HG03521 (cell line): Measurements from ENCODE around the gene RLBP1.

ENCODE experiments used
- ATAC-seq: cut with Tn5 transposase; IDR thresholded peaks from one replicate; pipeline ENCODE4 v1.9.1; 2021; ENCODE audit warnings: mild to moderate bottlenecking, moderate library complexity; ENCODE audit not compliant: unreplicated experiment

Gene RLBP1

DNA sequence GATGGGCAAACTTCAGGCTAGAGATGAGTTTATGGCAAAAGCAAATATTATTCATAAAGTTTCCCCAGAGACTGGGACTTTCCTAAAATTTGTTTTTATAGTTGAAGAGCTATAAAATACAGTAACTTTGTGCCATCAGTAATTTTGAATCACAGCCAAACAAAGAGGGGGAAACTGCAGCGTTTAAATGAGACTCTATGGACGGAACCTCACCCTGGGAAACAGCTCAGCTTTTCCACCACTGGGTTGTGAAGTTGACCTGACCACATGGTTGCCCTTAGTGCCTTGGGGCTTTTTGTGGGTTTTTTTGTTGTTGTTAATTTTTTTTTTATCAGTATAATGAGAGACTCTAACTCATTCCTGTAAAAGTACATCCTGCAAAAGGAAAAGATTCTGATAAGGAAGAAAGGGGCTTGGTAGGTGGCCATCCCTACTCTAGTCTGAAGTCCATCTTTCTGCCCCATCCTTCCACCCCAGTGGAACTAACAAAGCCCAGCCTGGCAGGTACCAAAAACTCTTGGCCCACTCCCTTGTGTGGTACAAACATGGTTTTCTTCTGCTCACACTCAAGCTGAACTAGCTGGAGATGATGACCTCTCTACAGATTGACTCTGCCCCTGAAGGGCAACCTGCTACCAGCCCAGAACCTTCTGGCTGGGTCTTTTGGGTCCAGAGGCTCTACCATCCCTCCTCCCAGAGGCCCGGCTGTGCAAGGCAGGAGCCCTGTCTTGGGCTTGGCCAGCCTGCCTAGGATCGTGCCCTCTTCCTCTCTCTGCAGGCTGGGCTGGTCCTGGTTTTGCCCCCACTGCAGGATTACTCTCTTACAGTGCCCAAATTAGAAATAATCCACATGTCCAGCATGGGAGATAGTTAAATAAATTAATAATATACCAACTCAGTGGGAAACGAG lies 41.2 kb downstream of the RLBP1 start:
- no peak for ATAC-seq

DNA sequence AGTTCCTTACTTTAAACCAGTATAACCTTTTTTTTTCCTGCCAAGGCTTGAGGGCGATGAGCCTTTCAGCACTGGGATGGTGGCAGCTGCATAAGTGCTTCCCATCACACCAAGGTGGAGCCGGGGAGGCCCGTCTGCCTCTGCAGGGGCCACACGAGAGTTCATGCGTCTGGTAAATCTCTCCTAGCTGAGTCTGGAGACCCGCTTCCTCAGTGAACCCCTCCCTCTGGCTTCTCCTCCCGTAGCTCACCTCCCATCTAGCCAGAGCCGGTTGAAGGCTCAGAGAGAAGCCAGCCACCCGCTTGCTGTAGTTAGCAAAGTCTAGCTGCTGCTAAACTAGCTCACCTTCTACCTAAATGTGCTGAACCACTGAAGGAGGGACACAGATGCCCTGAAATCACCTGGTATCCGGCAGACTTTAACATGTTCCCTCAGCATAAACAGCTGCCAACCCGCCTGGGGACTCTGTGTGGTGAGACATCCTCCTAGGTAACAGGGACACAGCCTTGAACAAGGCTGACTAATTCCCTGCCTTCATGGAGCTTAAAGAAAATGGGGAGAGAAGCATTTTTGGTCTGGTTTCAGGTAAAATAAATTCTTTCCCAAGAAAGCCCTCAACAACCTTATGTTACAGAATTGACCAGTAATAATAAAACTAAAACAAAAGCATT lies 42.9 kb downstream of the RLBP1 start:
- ATAC-seq, result no peak

- ATAC-seq, result no peak
Measured at GRCh38 chr15:89177633-89178306, 43.6 kb downstream of the RLBP1 start.

DNA sequence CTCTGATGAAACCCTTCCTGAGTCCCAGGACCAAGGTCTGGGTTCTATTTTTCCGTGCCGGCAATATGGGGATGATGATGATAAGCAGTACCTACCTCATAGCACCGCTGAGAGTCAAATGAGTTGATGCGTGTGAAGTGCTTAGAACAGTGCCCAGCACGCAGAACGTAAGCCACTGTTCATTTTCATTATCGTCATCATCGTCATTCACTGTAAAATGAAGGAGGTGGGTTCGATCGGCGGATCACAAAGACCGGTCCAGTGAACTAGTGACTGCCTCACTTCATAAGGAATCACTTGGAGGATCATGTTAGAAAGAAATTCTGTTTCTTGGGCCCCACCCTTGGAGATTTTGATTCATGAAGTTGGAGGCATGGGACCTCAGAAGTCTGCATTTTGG lies 44.3 kb downstream of the RLBP1 start:
- no peak for ATAC-seq

- no peak for ATAC-seq
Measured at GRCh38 chr15:89175617-89176191, 45.7 kb downstream of the RLBP1 start.

- no peak for ATAC-seq
Measured at GRCh38 chr15:89174476-89174875, 46.9 kb downstream of the RLBP1 start.

- no peak for ATAC-seq
Measured at GRCh38 chr15:89172921-89173320, 48.5 kb downstream of the RLBP1 start.

- ATAC-seq, result no peak
Measured at GRCh38 chr15:89171136-89172072, 50.0 kb downstream of the RLBP1 start.

- ATAC-seq, result no peak
Measured at GRCh38 chr15:89170364-89170763, 51.0 kb downstream of the RLBP1 start.

- no peak for ATAC-seq
Measured at GRCh38 chr15:89168316-89168833, 53.0 kb downstream of the RLBP1 start.

- ATAC-seq, result peak; percentile 54
Measured at GRCh38 chr15:89167267-89168176, 53.9 kb downstream of the RLBP1 start.

GRCh38 chr15:89165677-89166076 lies 55.7 kb downstream of the RLBP1 start:
- ATAC-seq, result no peak

- no peak for ATAC-seq
Measured at GRCh38 chr15:89164712-89165211, 56.6 kb downstream of the RLBP1 start.

DNA sequence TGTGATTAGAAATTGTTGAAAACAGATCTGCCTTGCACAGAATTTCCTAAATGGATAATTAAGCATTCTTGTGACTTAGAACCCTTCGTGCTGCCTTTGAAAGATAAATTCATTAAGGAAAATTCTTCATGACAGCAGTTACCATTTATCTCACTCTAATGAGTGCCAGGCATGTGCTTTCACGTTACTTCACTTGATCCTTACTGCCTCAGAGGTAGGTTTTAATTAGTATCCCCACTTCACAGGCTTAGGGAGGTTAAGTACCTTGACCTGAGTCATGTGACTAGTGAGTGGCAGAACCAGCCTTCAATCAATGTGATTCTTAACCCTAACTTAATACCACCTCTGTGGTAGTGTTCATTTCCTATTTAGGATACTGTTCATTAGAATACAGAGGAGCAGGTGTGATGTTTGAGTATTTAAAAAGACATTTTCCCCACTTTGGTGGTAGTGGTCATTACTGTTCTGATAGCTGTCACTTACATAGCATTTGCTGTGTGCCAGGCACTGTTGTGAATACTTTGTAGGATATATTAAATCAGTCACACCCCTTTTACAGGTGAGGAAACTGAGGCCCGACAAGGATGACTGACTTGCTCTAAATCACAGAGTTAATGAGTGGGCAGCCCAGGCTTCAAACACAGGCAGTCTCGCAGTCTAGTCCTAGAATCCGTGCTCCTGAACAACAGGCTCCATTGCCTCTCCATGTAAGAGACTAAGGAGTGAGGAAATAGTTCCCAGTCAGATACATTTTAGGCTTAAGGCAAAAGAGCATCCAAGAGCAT lies 57.9 kb downstream of the RLBP1 start:
- no peak for ATAC-seq

DNA sequence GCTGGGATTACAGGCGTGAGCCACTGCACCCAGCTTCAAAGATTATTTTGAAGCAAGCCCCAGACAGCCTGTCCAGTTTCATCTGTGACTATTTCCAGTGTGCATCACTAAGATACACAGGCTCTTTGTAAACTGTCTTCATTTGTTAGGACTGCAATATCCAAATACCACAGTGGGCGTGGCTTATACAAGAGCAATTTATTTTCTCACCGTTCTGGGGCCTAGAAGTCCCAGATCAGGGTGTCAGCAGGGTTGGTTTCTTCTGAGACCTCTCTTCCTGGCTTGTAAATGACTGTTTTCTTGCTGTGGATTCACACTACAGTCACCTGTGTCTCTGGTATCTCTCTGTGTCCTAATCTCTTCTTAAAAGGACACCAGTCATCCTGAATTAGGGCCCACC lies 59.7 kb downstream of the RLBP1 start:
- ATAC-seq, result no peak
